K562 (cell line): ENCODE results near the gene SLC22A23. TPM values are rescaled to one million over a fixed set of nuclear protein-coding genes. Genes with fewer than 3 reads are reported as not detected.
A peak's percentile ranks its signal among the peaks of the same experiment; 100 is the strongest.

Source experiments
- CTBP1 ChIP-seq: fragments of 450-650 bp; IDR thresholded peaks from 2 replicates; pipeline ENCODE4 v1.6.1; 2016; ENCODE audit warnings: borderline replicate concordance
- ELF4 ChIP-seq: fragments of 450-650 bp; formaldehyde crosslinking; IDR thresholded peaks from 2 replicates; pipeline ENCODE4 v1.4.0; 2022; ENCODE audit warnings: missing genetic modification characterization
- GATAD2A ChIP-seq: fragments of 450-650 bp; IDR thresholded peaks from 2 replicates; pipeline ENCODE4 v1.6.1; 2017
- HNRNPL ChIP-seq: fragments of 200-400 bp; formaldehyde crosslinking; IDR thresholded peaks from 2 replicates; pipeline ENCODE4 v1.6.1; 2017; ENCODE audit warnings: low read depth, mild to moderate bottlenecking, low read length
- ILF3 ChIP-seq: fragments of 450-650 bp; IDR thresholded peaks from 2 replicates; pipeline ENCODE4 v1.6.1; 2018; ENCODE audit warnings: antibody characterized with exemption, mild to moderate bottlenecking, moderate library complexity, borderline replicate concordance
- MCM7 ChIP-seq, 2 experiments: fragments of 450-650 bp; IDR thresholded peaks; 2 replicates each; pipeline ENCODE4 v1.6.1; 2016 to 2018
- RB1 ChIP-seq: fragments of 450-650 bp; IDR thresholded peaks from 2 replicates; pipeline ENCODE4 v1.6.1; 2017; ENCODE audit warnings: low read depth, mild to moderate bottlenecking
- RBM22 ChIP-seq: fragments of 200-400 bp; formaldehyde crosslinking; IDR thresholded peaks from 2 replicates; pipeline ENCODE4 v1.6.1; 2018; ENCODE audit warnings: low read length, low read depth; ENCODE audit not compliant: poor library complexity, severe bottlenecking
- SMAD2 ChIP-seq: fragments of 150-350 bp; IDR thresholded peaks from 2 replicates; pipeline ENCODE4 v1.6.1; 2014; ENCODE audit warnings: low read depth, mild to moderate bottlenecking, low read length
- SMAD4 ChIP-seq: fragments of 250-450 bp; sonication (Bioruptor Pico); conservative IDR thresholded peaks from 2 replicates; pipeline ENCODE4 v1.8.0; 2021; ENCODE audit warnings: inconsistent platforms, mild to moderate bottlenecking, moderate library complexity
- TARDBP ChIP-seq: fragments of 450-650 bp; IDR thresholded peaks from 2 replicates; pipeline ENCODE4 v1.6.1; 2016
- TCFL5 ChIP-seq: fragments of 250-450 bp; sonication (Bioruptor Pico); conservative IDR thresholded peaks from 2 replicates; pipeline ENCODE4 v1.6.1; 2021; ENCODE audit warnings: mild to moderate bottlenecking, moderate library complexity, matching md5 sums
- ZBTB9 ChIP-seq: fragments of 450-650 bp; formaldehyde crosslinking; IDR thresholded peaks from 2 replicates; pipeline ENCODE4 v1.4.0; 2020; ENCODE audit warnings: mild to moderate bottlenecking, moderate library complexity
- ZNF41 ChIP-seq: fragments of 250-450 bp; sonication (Bioruptor Pico); conservative IDR thresholded peaks from 2 replicates; pipeline ENCODE4 v1.4.0; 2020; ENCODE audit warnings: mild to moderate bottlenecking
- ZNF431 ChIP-seq: sonication (generic); formaldehyde crosslinking; IDR thresholded peaks from 2 replicates; pipeline ENCODE4 v1.8.0; 2022; ENCODE audit warnings: mild to moderate bottlenecking, missing genetic modification reagents
- ZNF79 ChIP-seq: fragments of 250-450 bp; sonication (Bioruptor Pico); IDR thresholded peaks from 2 replicates; pipeline ENCODE4 v1.4.0; 2020; ENCODE audit warnings: low read depth, mild to moderate bottlenecking, moderate library complexity
- polyA plus RNA-seq, 8 experiments: library from polyadenylated mRNA; depleted of rRNA in 4 of 8; stranded (reverse) in 5 of 8; unstranded in 3 of 8; fragments of >200 nt; fragmentation: Nextera tagmentation in 2 of 8; fragmentation: Illumina TruSeq in 1 of 8; extraction: Ambion mirVana in 2 of 8; extraction: Trizol in 1 of 8; gene quantifications; 2 replicates each; pipeline versions ENCODE4 v1.2.1 to v1.2.3, GENCODE V29; 2011 to 2014; ENCODE audit warnings: inconsistent platforms in 1 of 8, missing spikeins in 1 of 8
- total RNA-seq, 7 experiments: library from RNA; depleted of rRNA in 6 of 7; stranded (reverse); fragments of >200 nt in 6 of 7; fragmentation: Illumina TruSeq in 2 of 7; extraction: Trizol in 2 of 7; gene quantifications; 2 replicates each; pipeline versions ENCODE4 v1.2.1 to v1.2.3, GENCODE V29; 2011 to 2021; ENCODE audit warnings: low replicate concordance in 1 of 7
- TF ChIP-seq, protein P1 (sequence below): sonication (generic); formaldehyde crosslinking; IDR thresholded peaks from 2 replicates; pipeline ENCODE4 v1.8.0; 2022; ENCODE audit warnings: mild to moderate bottlenecking, low read depth, missing genetic modification reagents
- TF ChIP-seq, protein P2 (sequence below), 2 experiments: IDR thresholded peaks; 2 replicates each; pipeline ENCODE4 v1.6.1; 2012; ENCODE audit warnings: improper control_type of control experiment in 2 of 2, low read depth in 2 of 2, low read length in 2 of 2, borderline replicate concordance in 1 of 2
- TF ChIP-seq, protein P3 (sequence below): sonication (generic); formaldehyde crosslinking; IDR thresholded peaks from 2 replicates; pipeline ENCODE4 v1.8.1; 2023; ENCODE audit warnings: missing genetic modification reagents, mild to moderate bottlenecking, borderline replicate concordance

The SLC22A23 gene
- total and polyA plus RNA-seq, 9 of the 15 experiments (the other 6 are each of a cell fraction or from before 2014, with no cell fraction given) = 0.30 to 8.7 (median 2.5) TPM

DNA sequence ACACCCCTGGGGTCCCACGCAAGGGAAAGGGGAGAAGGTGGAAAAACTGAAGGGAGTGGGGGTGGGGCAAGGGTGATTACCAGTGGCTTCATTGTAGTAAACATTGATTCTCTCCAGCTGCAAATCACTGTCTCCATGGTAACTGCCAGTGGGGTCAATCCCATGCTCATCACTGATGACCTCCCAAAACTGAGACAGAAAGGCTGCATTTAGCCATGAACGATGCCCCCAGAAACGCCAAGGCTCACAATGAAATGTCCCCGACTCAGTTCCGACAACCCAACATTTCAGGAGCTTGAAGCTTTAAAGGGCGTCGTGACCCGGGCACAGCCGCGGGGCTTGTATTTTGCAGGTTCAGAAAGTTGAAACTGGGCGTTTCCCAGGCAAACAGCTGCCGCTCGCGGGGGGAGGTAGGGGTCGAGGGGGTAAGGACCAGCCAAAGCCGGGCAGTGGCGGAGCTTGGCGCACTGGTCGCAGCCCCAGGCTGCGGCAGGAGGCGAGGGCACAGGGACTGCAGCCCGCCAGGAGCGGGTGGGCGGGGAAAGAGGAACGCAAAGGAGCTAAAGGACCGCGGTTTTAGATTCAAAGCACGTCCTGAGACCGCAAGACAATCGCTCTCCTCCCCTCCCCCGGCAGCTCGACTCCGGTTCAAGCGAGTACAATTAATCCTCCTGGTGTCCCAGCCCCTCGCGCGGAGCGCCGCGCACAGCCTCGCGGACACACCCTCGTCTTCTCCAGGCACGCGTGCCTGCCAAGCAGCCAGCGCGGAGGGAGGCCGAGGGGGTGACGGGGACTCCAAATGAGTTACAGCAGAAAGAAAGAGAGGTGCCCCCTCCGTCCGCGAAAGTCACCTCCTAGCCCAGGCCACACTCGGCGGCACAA, 230.1 kb downstream of the SLC22A23 start (continued):
- TF ChIP-seq, protein P1, sequence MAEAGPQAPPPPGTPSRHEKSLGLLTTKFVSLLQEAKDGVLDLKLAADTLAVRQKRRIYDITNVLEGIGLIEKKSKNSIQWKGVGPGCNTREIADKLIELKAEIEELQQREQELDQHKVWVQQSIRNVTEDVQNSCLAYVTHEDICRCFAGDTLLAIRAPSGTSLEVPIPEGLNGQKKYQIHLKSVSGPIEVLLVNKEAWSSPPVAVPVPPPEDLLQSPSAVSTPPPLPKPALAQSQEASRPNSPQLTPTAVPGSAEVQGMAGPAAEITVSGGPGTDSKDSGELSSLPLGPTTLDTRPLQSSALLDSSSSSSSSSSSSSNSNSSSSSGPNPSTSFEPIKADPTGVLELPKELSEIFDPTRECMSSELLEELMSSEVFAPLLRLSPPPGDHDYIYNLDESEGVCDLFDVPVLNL (CRISPR knock-in tag) = peak; percentile 70; the same call in 1 of the 2 replicates
- TF ChIP-seq TCFL5 = no peak
- TF ChIP-seq, protein P2, sequence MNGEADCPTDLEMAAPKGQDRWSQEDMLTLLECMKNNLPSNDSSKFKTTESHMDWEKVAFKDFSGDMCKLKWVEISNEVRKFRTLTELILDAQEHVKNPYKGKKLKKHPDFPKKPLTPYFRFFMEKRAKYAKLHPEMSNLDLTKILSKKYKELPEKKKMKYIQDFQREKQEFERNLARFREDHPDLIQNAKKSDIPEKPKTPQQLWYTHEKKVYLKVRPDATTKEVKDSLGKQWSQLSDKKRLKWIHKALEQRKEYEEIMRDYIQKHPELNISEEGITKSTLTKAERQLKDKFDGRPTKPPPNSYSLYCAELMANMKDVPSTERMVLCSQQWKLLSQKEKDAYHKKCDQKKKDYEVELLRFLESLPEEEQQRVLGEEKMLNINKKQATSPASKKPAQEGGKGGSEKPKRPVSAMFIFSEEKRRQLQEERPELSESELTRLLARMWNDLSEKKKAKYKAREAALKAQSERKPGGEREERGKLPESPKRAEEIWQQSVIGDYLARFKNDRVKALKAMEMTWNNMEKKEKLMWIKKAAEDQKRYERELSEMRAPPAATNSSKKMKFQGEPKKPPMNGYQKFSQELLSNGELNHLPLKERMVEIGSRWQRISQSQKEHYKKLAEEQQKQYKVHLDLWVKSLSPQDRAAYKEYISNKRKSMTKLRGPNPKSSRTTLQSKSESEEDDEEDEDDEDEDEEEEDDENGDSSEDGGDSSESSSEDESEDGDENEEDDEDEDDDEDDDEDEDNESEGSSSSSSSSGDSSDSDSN (IDR thresholded peaks at IDR 0.05; ENCODE audit: borderline replicate concordance in 1 of 2, low read depth in 2 of 2, low read length in 2 of 2) = peak in 1 of 2 experiments; percentile 24; a peak in 1 of 4 replicates
- no peak for TF ChIP-seq GATAD2A
- 0 out of 2 replicates have a peak, but pooled peaks have one; percentile 52 for TF ChIP-seq TARDBP
- no peak for TF ChIP-seq SMAD2
- TF ChIP-seq ZNF41 (CRISPR knock-in tag) = no peak
- no peak for TF ChIP-seq ZBTB9 (CRISPR knock-in tag)
- TF ChIP-seq HNRNPL = no peak
- TF ChIP-seq CTBP1 = peak; percentile 22; the same call in 1 of the 2 replicates
- TF ChIP-seq SMAD4 (CRISPR knock-in tag) = peak; percentile 48
- no peak for TF ChIP-seq MCM7 (IDR thresholded peaks at IDR 0.05)
- no peak for TF ChIP-seq RBM22
- no peak for TF ChIP-seq ILF3
- TF ChIP-seq ZNF79 (CRISPR knock-in tag) = no peak
- TF ChIP-seq ZNF431 (CRISPR knock-in tag) = peak; percentile 57
- TF ChIP-seq RB1 = no peak
- no peak for TF ChIP-seq ELF4 (CRISPR knock-in tag)
- TF ChIP-seq, protein P3, sequence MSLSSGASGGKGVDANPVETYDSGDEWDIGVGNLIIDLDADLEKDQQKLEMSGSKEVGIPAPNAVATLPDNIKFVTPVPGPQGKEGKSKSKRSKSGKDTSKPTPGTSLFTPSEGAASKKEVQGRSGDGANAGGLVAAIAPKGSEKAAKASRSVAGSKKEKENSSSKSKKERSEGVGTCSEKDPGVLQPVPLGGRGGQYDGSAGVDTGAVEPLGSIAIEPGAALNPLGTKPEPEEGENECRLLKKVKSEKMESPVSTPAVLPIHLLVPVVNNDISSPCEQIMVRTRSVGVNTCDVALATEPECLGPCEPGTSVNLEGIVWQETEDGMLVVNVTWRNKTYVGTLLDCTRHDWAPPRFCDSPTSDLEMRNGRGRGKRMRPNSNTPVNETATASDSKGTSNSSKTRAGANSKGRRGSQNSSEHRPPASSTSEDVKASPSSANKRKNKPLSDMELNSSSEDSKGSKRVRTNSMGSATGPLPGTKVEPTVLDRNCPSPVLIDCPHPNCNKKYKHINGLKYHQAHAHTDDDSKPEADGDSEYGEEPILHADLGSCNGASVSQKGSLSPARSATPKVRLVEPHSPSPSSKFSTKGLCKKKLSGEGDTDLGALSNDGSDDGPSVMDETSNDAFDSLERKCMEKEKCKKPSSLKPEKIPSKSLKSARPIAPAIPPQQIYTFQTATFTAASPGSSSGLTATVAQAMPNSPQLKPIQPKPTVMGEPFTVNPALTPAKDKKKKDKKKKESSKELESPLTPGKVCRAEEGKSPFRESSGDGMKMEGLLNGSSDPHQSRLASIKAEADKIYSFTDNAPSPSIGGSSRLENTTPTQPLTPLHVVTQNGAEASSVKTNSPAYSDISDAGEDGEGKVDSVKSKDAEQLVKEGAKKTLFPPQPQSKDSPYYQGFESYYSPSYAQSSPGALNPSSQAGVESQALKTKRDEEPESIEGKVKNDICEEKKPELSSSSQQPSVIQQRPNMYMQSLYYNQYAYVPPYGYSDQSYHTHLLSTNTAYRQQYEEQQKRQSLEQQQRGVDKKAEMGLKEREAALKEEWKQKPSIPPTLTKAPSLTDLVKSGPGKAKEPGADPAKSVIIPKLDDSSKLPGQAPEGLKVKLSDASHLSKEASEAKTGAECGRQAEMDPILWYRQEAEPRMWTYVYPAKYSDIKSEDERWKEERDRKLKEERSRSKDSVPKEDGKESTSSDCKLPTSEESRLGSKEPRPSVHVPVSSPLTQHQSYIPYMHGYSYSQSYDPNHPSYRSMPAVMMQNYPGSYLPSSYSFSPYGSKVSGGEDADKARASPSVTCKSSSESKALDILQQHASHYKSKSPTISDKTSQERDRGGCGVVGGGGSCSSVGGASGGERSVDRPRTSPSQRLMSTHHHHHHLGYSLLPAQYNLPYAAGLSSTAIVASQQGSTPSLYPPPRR (CRISPR knock-in tag) = no peak
